Ovary (tissue), 3 donors: ENCODE measurements around the gene BBS10.

Experiments
- CTCF ChIP-seq, 3 donors: fragments of 450-650 bp in 2 of 3; fragments of 200-600 bp in 1 of 3; IDR thresholded peaks; one replicate each; pipeline versions ENCODE4 v1.5.1 to v1.8.0; 2016 to 2022; ENCODE audit warnings: antibody characterized with exemption in 3 of 3, mild to moderate bottlenecking in 1 of 3
- POLR2A ChIP-seq: fragments of 450-650 bp; IDR thresholded peaks from one replicate; pipeline ENCODE4 v1.6.1; 2017; ENCODE audit warnings: antibody characterized with exemption, mild to moderate bottlenecking, moderate library complexity
- donor health status: DM: no; HTN: no; CAD: no.

- no peak for TF ChIP-seq CTCF (IDR thresholded peaks at IDR 0.05)
- no peak for TF ChIP-seq POLR2A
Measured at GRCh38 chr12:76308866-76309265, 39.3 kb downstream of the BBS10 start.
